ENCODE results near the gene TNNI2. TPM values are rescaled to one million over a fixed set of nuclear protein-coding genes. Genes with fewer than 3 reads are reported as not detected.

TNNI2 gene
- total and polyA plus RNA-seq, 10 of the 15 experiments (the other 5 are each of a cell fraction or from before 2014, with no cell fraction given) = 0.14 to 0.79 (median 0.37) TPM; not detected in 4

DNA sequence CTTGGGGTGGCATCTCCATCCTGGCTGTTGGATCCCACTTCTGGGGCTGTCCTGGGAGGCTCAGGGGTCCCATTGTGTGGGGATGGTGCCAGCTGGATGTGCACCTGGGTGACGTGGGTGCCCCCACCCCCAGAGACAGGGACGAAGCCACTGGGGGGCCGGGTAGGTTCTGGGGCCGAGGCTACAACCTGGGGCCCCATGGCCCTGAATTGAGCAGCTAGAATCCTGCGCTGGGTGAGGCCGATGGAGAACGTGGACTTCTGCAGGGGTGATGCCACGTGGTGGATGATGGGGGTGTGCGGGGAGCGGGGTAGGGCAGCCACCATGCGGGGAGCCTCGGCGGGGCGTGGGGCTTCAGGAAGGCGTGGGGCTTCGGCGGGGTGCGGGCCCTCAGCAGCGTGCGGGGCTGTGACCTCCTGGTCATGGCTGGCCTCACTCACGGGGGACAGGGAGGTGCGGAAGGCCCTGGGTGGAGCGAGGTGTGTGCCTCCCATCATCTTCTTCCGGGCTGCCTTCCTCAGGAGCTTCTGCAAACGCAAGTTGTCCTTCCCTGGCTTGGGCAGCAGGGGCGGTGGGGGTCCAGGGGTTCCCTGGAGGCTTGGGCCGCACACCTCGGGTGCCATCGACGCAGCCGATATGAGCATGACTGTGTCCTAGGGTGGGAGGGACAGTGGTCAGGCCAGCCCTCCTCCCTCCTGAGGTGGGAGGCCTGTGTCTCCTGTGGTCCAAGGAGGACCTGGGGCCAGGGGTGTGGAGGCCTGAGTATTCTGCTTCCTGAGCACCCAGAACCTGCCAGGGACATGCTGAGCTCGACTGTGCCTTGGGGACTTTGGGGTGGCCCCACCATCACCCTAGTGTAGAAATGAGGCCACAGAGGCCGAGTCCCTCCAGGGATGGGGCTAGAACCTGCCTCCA lies 51.4 kb downstream of the TNNI2 start:
- Histone ChIP-seq H3K36me3 (ENCODE audit: control insufficient read depth in 2 of 2, insufficient read depth in 2 of 2, low read length in 1 of 2) (peaks cover 16 to 25% of the 10 kb centered on the region in 2 experiments; a peak in 3 of 4 replicates), H3K79me2 (ENCODE audit: control insufficient read depth, insufficient read depth, low read length) (no peaks in the 10 kb centered on the region), H3K27me3 (replicated peaks in 1 of 2; ENCODE audit: control insufficient read depth in 2 of 2, insufficient read depth in 2 of 2, low read length in 1 of 2) (no peaks in the 10 kb centered on the region), H3K9me3 (replicated peaks; ENCODE audit: control insufficient read depth, insufficient read depth, low read length) (no peaks in the 10 kb centered on the region), H3K4me2 (ENCODE audit: control insufficient read depth, insufficient read depth) (no peak overlapping the region), H3K4me3 (no peak overlapping the region), H2AFZ (ENCODE audit: control insufficient read depth, low read depth, low read length) (no peak overlapping the region), H3K27ac (ENCODE audit: control insufficient read depth, insufficient read depth) (no peak overlapping the region), H4K20me1 (ENCODE audit: control insufficient read depth, insufficient read depth) (no peaks in the 10 kb centered on the region), H3K4me1 (ENCODE audit: control insufficient read depth, insufficient read depth, low read length) (no peaks in the 10 kb centered on the region), H3K9ac (ENCODE audit: control insufficient read depth, insufficient read depth, low read length) (no peak overlapping the region)
- in situ Hi-C loops (cut with MboI) (no loop called here), intact Hi-C loops (cut with micrococcal nuclease; ENCODE audit: unreplicated experiment) (loop anchor here (5.0 kb wide), 1 partner anchor 53 kb away; the partner anchor contains the start of gene TNNI2)
- FAIRE-seq (no peak), ATAC-seq (peak; percentile 16; the same call in 2 of the 3 replicates), DNase-seq (ENCODE audit: low read depth, low spot score) (no peak)
- 89% methylated on average over 33 of the region's 33 CpGs for WGBS (ENCODE audit: insufficient coverage, insufficient replicate concordance, low lambda C conversion rate, missing lambda C conversion rate)
- ChIA-PET RAD21 (ENCODE audit: unreplicated experiment) (no interaction called here), POLR2A (interaction anchor here (1.0 kb wide), 1 partner anchor 36 kb away, joined by 3 read pairs; no protein-coding TSS in a partner anchor), CTCF (no interaction called here), SMC1A (ENCODE audit: uncharacterized antibody, unreplicated experiment) (no interaction called here)
- no TSS peak for BruUV-seq (replicated peaks)
- peak; percentile 50 for TF ChIP-seq POLR2A (IDR thresholded peaks at IDR 0.05; ENCODE audit: low read depth, low read length)
- 0 out of 2 replicates have a peak, but pooled peaks have one; percentile 14 for TF ChIP-seq POLR2AphosphoS5 (IDR thresholded peaks at IDR 0.05; ENCODE audit: low read length)
- TF ChIP-seq POLR2AphosphoS2 (IDR thresholded peaks at IDR 0.05; ENCODE audit: low read depth, low read length) = 0 out of 2 replicates have a peak, but pooled peaks have one; percentile 1
- no peak for TF ChIP-seq BMI1 (IDR thresholded peaks at IDR 0.05; ENCODE audit: borderline replicate concordance)

Small RNA genes lying within 50 kb of the gene (microRNA-seq; reads per million reads assigned to microRNA genes)
- gene MIR4298 (not detected), gene MIR7847 (1.1 reads per million)

Small RNA genes lying within 50 kb of the gene (small RNA-seq; reads per million reads assigned to genes)
- not detected for gene AC051649.1
- not detected for gene MIR4298

Other genes with a start within 250 kb of the TNNI2 start
Only the 7 nearest of the 13 such genes appear.
- gene IFITM10, start 88.4 kb upstream of the TNNI2 start, total RNA-seq (2014; rRNA removed) = 0.16 TPM in 1 of 2 replicates, not detected in the other
- gene IFITM10, start 88.4 kb upstream of the TNNI2 start, total RNA-seq (2014; rRNA removed; fragmentation: Illumina TruSeq; extraction: Trizol) = not detected in 2 replicates
- not detected in 2 replicates for gene IFITM10, start 88.4 kb upstream of the TNNI2 start, total RNA-seq (2021)
- gene IFITM10, start 88.4 kb upstream of the TNNI2 start, polyA plus RNA-seq (2011; rRNA removed) = not detected in 2 replicates
- not detected in 2 replicates for gene IFITM10, start 88.4 kb upstream of the TNNI2 start, polyA plus RNA-seq (2014; fragmentation: Illumina TruSeq; extraction: Trizol)
- not detected for gene IFITM10, start 88.4 kb upstream of the TNNI2 start, polyA plus RNA-seq (2014; fragmentation: Nextera tagmentation; extraction: Ambion mirVana)
- 0.10 and 0.27 TPM in 2 replicates for gene IFITM10, start 88.4 kb upstream of the TNNI2 start, polyA plus RNA-seq (2014; rRNA removed)
- under 1 TPM in 1 of 2 experiments, not detected in 1; 0.04 TPM for gene IFITM10, start 88.4 kb upstream of the TNNI2 start, polyA plus RNA-seq (2016; fragmentation: Nextera tagmentation; extraction: Ambion mirVana)
- 29.3 and 38.6 TPM in 2 replicates for gene CTSD, start 75.1 kb upstream of the TNNI2 start, total RNA-seq (2014; rRNA removed)
- gene CTSD, start 75.1 kb upstream of the TNNI2 start, total RNA-seq (2014; rRNA removed; fragmentation: Illumina TruSeq; extraction: Trizol) = 10.3 and 13.3 TPM in 2 replicates
- 49.8 and 51.9 TPM in 2 replicates for gene CTSD, start 75.1 kb upstream of the TNNI2 start, total RNA-seq (2021)
- 4.4 and 16.4 TPM in 2 replicates for gene CTSD, start 75.1 kb upstream of the TNNI2 start, polyA plus RNA-seq (2011; rRNA removed)
- gene CTSD, start 75.1 kb upstream of the TNNI2 start, polyA plus RNA-seq (2014; fragmentation: Illumina TruSeq; extraction: Trizol) = 1.9 and 22.0 TPM in 2 replicates
- 1 to 10 TPM in 1 of 2 experiments, under 1 TPM in 1; 0.42 to 3.4 TPM for gene CTSD, start 75.1 kb upstream of the TNNI2 start, polyA plus RNA-seq (2014; fragmentation: Nextera tagmentation; extraction: Ambion mirVana)
- gene CTSD, start 75.1 kb upstream of the TNNI2 start, polyA plus RNA-seq (2014; rRNA removed) = 27.9 and 35.8 TPM in 2 replicates
- 10 to 100 TPM; 43.4 to 54.6 TPM for gene CTSD, start 75.1 kb upstream of the TNNI2 start, polyA plus RNA-seq (2016; fragmentation: Nextera tagmentation; extraction: Ambion mirVana)
- not detected in 2 replicates for gene SYT8, start 4.0 kb upstream of the TNNI2 start, total RNA-seq (2014; rRNA removed)
- not detected in 2 replicates for gene SYT8, start 4.0 kb upstream of the TNNI2 start, total RNA-seq (2014; rRNA removed; fragmentation: Illumina TruSeq; extraction: Trizol)
- 0.19 TPM in 1 of 2 replicates, not detected in the other for gene SYT8, start 4.0 kb upstream of the TNNI2 start, total RNA-seq (2021)
- not detected in 2 replicates for gene SYT8, start 4.0 kb upstream of the TNNI2 start, polyA plus RNA-seq (2011; rRNA removed)
- gene SYT8, start 4.0 kb upstream of the TNNI2 start, polyA plus RNA-seq (2014; fragmentation: Illumina TruSeq; extraction: Trizol) = not detected in 2 replicates
- not detected for gene SYT8, start 4.0 kb upstream of the TNNI2 start, polyA plus RNA-seq (2014; fragmentation: Nextera tagmentation; extraction: Ambion mirVana)
- 0.44 TPM in 1 of 2 replicates, not detected in the other for gene SYT8, start 4.0 kb upstream of the TNNI2 start, polyA plus RNA-seq (2014; rRNA removed)
- gene SYT8, start 4.0 kb upstream of the TNNI2 start, polyA plus RNA-seq (2016; fragmentation: Nextera tagmentation; extraction: Ambion mirVana) = not detected
- 374 and 409 TPM in 2 replicates for gene LSP1, start 14.1 kb downstream of the TNNI2 start, total RNA-seq (2014; rRNA removed)
- gene LSP1, start 14.1 kb downstream of the TNNI2 start, total RNA-seq (2014; rRNA removed; fragmentation: Illumina TruSeq; extraction: Trizol) = 152 and 171 TPM in 2 replicates
- 478 and 488 TPM in 2 replicates for gene LSP1, start 14.1 kb downstream of the TNNI2 start, total RNA-seq (2021)
- 156 and 283 TPM in 2 replicates for gene LSP1, start 14.1 kb downstream of the TNNI2 start, polyA plus RNA-seq (2011; rRNA removed)
- 109 and 328 TPM in 2 replicates for gene LSP1, start 14.1 kb downstream of the TNNI2 start, polyA plus RNA-seq (2014; fragmentation: Illumina TruSeq; extraction: Trizol)
- gene LSP1, start 14.1 kb downstream of the TNNI2 start, polyA plus RNA-seq (2014; fragmentation: Nextera tagmentation; extraction: Ambion mirVana) = 10 to 100 TPM; 19.2 to 34.2 TPM
- gene LSP1, start 14.1 kb downstream of the TNNI2 start, polyA plus RNA-seq (2014; rRNA removed) = 411 and 535 TPM in 2 replicates
- gene LSP1, start 14.1 kb downstream of the TNNI2 start, polyA plus RNA-seq (2016; fragmentation: Nextera tagmentation; extraction: Ambion mirVana) = 100 to 1,000 TPM; 442 to 487 TPM
- gene PRR33, start 52.9 kb downstream of the TNNI2 start, total RNA-seq (2014; rRNA removed) = not detected in 2 replicates
- not detected in 2 replicates for gene PRR33, start 52.9 kb downstream of the TNNI2 start, total RNA-seq (2014; rRNA removed; fragmentation: Illumina TruSeq; extraction: Trizol)
- not detected in 2 replicates for gene PRR33, start 52.9 kb downstream of the TNNI2 start, total RNA-seq (2021)
- gene PRR33, start 52.9 kb downstream of the TNNI2 start, polyA plus RNA-seq (2011; rRNA removed) = not detected in 2 replicates
- not detected in 2 replicates for gene PRR33, start 52.9 kb downstream of the TNNI2 start, polyA plus RNA-seq (2014; fragmentation: Illumina TruSeq; extraction: Trizol)
- under 1 TPM in 1 of 2 experiments, not detected in 1; 0.02 TPM for gene PRR33, start 52.9 kb downstream of the TNNI2 start, polyA plus RNA-seq (2014; fragmentation: Nextera tagmentation; extraction: Ambion mirVana)
- gene PRR33, start 52.9 kb downstream of the TNNI2 start, polyA plus RNA-seq (2014; rRNA removed) = 0.03 TPM in 2 replicates
- gene PRR33, start 52.9 kb downstream of the TNNI2 start, polyA plus RNA-seq (2016; fragmentation: Nextera tagmentation; extraction: Ambion mirVana) = 1 to 10 TPM in 1 of 2 experiments, under 1 TPM in 1; 0.74 to 1.0 TPM
- not detected in 2 replicates for gene TNNT3, start 80.7 kb downstream of the TNNI2 start, total RNA-seq (2014; rRNA removed)
- not detected in 2 replicates for gene TNNT3, start 80.7 kb downstream of the TNNI2 start, total RNA-seq (2014; rRNA removed; fragmentation: Illumina TruSeq; extraction: Trizol)
- gene TNNT3, start 80.7 kb downstream of the TNNI2 start, total RNA-seq (2021) = not detected in 2 replicates
- gene TNNT3, start 80.7 kb downstream of the TNNI2 start, polyA plus RNA-seq (2011; rRNA removed) = 0.39 and 0.50 TPM in 2 replicates
- gene TNNT3, start 80.7 kb downstream of the TNNI2 start, polyA plus RNA-seq (2014; fragmentation: Illumina TruSeq; extraction: Trizol) = 0.40 TPM in 1 of 2 replicates, not detected in the other
- gene TNNT3, start 80.7 kb downstream of the TNNI2 start, polyA plus RNA-seq (2014; fragmentation: Nextera tagmentation; extraction: Ambion mirVana) = not detected
- not detected in 2 replicates for gene TNNT3, start 80.7 kb downstream of the TNNI2 start, polyA plus RNA-seq (2014; rRNA removed)
- gene TNNT3, start 80.7 kb downstream of the TNNI2 start, polyA plus RNA-seq (2016; fragmentation: Nextera tagmentation; extraction: Ambion mirVana) = not detected
- gene MRPL23, start 108.4 kb downstream of the TNNI2 start, total RNA-seq (2014; rRNA removed) = 190 and 198 TPM in 2 replicates
- gene MRPL23, start 108.4 kb downstream of the TNNI2 start, total RNA-seq (2014; rRNA removed; fragmentation: Illumina TruSeq; extraction: Trizol) = 103 and 111 TPM in 2 replicates
- 141 and 143 TPM in 2 replicates for gene MRPL23, start 108.4 kb downstream of the TNNI2 start, total RNA-seq (2021)
- 48.9 and 101 TPM in 2 replicates for gene MRPL23, start 108.4 kb downstream of the TNNI2 start, polyA plus RNA-seq (2011; rRNA removed)
- gene MRPL23, start 108.4 kb downstream of the TNNI2 start, polyA plus RNA-seq (2014; fragmentation: Illumina TruSeq; extraction: Trizol) = 41.6 and 97.6 TPM in 2 replicates
- 1 to 10 TPM; 1.6 to 2.5 TPM for gene MRPL23, start 108.4 kb downstream of the TNNI2 start, polyA plus RNA-seq (2014; fragmentation: Nextera tagmentation; extraction: Ambion mirVana)
- gene MRPL23, start 108.4 kb downstream of the TNNI2 start, polyA plus RNA-seq (2014; rRNA removed) = 201 and 230 TPM in 2 replicates
- gene MRPL23, start 108.4 kb downstream of the TNNI2 start, polyA plus RNA-seq (2016; fragmentation: Nextera tagmentation; extraction: Ambion mirVana) = 100 to 1,000 TPM; 187 to 207 TPM